ENCODE results near the gene AKAP9.
A peak's percentile ranks its signal among the peaks of the same experiment; 100 is the strongest.
"Not testable (repeated sequence)": the region's sequence is repeated elsewhere in the genome, so short reads cannot be mapped to it uniquely, and the experiment has no call there.

Gene AKAP9

DNA sequence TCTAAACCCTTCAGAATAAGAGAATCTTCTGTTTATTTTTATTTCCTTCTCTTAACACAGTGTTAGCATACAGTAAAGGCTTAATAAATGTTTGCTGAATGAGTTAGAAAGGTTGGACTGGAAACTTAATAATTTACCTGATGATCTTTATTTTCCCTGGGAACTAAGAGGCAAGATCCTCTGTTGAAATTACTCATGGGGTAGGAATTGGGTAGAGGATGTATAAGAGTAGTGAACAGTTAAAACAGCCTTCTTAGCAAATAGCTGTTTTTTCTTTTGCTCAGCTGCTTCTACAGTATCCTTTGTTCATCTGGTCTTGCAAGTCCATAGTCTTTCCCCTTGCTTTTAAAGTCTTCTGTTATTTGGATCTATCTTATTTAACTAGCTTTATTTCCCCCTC lies 80.0 kb downstream of the AKAP9 start:
- no peak for DNase-seq

- DNase-seq, result no peak
These were observed 84.6 kb downstream of the AKAP9 start for GRCh38 chr7:92025260-92025659.

- DNase-seq, result not testable (repeated sequence)
These were observed 86.0 kb downstream of the AKAP9 start for GRCh38 chr7:92026635-92027034.

GRCh38 chr7:92027128-92027527 lies 86.5 kb downstream of the AKAP9 start:
- not testable (repeated sequence) for DNase-seq

DNA sequence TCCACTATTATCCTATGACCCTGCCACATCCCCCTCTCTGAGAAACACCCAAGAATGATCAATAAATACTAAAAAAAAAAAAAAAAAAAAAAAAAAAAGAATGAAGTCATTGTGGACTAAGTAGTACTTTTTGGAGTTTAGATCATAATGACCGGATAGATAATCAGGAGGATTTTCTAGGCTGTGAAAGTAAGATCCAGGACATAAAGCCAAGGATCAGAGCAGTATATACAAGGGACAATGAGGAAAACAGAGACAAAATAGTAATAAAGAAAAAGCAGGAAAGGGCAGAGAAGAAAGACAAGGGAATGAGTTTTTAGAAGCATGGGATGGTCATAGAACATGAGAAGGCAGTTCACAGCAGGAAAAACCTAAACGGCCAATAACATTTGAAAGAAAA lies 87.6 kb downstream of the AKAP9 start:
- no peak for DNase-seq

- DNase-seq, result no peak
These were observed 88.0 kb downstream of the AKAP9 start for GRCh38 chr7:92028686-92029085.

GRCh38 chr7:92034116-92034515 lies 93.5 kb downstream of the AKAP9 start:
- DNase-seq, result no peak

GRCh38 chr7:92035576-92035975 lies 94.9 kb downstream of the AKAP9 start:
- DNase-seq, result no peak

GRCh38 chr7:92039900-92040299 lies 99.2 kb downstream of the AKAP9 start:
- no peak for DNase-seq

GRCh38 chr7:92042056-92042737 lies 101.5 kb downstream of the AKAP9 start:
- DNase-seq, result no peak

- DNase-seq, result no peak
These were observed 102.4 kb downstream of the AKAP9 start for GRCh38 chr7:92043098-92043497.

DNA sequence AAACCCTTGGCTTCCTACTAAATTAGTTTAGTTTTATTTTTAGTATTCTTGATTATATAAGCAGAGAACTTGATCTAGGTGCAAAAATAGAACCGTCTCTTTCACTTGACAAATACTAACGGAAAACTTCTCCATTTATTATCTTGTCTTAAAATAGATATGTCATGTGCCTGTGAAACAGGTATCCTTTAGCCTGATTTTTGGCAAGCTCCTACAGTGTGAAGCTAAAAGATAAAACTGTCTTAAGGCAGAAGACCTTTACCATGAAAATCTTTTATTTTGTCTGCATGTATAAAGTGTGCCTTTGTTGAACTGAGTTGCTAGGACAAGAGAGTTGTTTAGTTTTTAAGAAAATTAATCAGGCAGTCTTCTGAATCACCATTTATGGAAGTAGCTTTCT lies 103.0 kb downstream of the AKAP9 start:
- no peak for DNase-seq

DNA sequence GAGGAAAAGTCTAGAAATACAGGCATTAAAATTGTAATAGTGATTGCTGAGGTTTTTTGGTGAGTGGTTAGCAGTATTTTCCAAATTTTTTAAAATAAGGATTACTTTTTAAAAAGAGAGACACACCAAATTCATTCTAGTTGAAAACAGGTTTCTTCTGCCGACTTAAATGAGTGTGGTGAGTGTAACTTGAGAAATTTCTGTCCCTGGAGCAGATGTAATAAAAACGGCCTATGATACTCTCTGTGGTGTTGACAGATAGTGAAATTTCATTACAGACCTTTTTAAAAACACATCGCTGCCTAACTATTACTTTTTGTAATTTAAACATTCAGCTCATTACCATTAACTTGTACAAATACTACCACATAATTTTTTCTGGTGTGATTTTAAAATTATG lies 103.5 kb downstream of the AKAP9 start:
- no peak for DNase-seq

DNA sequence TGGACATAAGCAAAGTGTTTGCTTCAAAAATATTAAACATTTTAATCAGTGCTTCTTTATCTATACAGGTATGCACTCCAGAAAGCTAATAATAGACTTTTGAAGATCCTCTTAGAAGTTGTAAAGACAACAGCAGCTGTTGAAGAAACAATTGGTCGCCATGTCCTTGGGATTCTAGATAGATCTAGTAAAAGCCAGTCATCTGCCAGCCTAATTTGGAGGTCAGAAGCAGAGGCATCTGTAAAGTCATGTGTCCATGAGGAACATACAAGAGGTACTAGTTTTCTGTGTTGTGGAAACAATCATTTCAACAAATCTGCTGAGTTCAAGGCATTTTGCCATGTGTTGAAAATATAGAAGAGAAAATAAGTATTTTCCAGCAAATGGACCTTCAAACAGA lies 104.3 kb downstream of the AKAP9 start:
- DNase-seq, result no peak

GRCh38 chr7:92051655-92052054 lies 111.0 kb downstream of the AKAP9 start:
- no peak for DNase-seq

- no peak for DNase-seq
These were observed 111.5 kb downstream of the AKAP9 start for GRCh38 chr7:92052159-92052558.

GRCh38 chr7:92052684-92053083 lies 112.0 kb downstream of the AKAP9 start:
- DNase-seq, result no peak

DNA sequence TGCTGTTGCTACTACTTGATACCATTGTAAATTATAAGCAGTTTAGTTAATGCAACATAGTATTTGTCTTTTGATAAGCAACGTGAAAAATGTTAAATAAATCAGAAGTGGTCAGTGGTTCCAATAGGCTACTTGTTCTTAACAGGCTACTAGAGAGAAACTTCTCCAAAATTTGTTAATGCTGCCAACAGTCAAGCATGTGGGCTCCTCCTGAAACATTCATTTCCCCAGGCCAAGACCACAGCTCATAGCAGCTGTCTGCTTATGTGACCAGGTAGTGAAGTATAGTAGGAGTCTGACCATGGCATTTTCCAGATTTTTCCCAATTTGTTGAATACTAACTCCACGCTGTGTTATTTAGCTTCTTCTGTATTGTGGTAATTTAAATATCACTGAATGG lies 112.7 kb downstream of the AKAP9 start:
- no peak for DNase-seq

GRCh38 chr7:92056286-92056685 lies 115.6 kb downstream of the AKAP9 start:
- DNase-seq, result no peak

DNA sequence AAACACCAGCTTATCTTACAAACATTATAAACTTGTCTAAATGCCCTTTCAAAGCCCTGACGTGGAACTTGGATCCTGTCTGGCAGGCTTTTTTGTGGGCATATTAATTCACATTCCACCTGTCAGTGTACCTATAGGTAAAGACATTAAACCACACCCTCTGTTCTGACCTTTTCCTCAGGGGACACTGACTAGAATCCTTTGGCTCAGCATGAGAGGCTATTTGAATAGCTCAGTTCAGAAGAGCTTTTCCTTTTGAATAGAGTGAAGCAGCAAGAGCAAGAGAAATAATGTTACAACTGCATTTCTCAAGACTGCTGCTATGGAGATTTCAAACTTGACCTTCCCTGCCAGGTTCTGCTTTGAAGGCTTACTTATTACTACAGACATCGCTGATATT lies 116.7 kb downstream of the AKAP9 start:
- no peak for DNase-seq

DNA sequence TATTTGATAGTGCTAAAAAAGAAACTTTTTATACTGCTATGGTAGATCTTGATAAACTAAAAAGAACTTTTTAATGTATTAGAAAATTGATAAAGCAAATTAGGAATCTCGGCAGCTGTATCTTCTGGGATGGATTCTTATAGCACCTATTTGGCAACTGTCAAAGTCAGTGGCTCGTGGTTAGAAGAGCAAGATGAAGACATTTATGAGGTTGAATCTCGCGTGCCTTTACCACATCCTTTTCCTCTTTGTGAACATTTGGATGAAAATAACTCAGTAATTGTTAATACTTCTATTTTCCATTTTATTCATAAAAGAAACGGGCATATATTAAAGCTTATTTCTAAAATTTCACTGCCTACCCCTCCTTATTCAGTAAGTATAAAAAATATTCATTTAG lies 117.4 kb downstream of the AKAP9 start:
- DNase-seq, result peak; percentile 12

DNA sequence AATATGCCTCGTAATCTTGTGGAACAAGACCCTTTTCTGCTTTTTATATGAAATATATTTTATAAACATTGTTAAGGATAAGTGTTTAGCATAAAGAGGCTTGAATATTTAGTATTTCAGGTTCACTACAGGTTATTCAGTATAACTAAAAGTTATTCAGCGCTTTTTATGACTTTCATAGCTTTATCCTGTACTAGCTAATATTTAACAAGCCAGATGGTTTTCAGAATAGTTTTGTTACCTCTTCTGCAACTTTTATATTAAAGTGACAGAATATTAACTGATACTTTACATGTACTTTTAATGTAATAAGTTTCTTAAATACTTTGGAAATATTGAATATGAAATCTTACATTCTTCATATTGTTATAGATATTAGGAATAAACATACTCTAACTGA lies 118.2 kb downstream of the AKAP9 start:
- no peak for DNase-seq

DNA sequence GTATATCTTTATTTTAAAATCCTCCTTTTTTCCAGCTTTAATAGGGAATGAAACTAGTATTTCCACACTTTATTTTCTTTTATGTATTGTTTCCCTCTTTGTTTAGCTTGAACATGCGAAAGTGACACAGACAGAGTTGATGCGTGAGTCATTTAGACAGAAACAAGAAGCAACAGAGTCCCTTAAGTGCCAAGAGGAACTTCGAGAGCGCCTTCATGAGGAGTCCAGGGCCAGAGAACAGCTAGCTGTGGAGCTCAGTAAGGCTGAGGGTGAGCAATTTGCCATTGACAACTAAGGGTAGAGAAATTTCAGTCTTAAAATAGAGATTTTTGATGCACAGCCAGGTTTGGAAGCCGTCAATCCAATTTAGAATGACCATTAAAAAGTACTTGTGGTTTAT lies 120.5 kb downstream of the AKAP9 start:
- DNase-seq, result no peak

- no peak for DNase-seq
These were observed 123.9 kb downstream of the AKAP9 start for GRCh38 chr7:92064438-92065029.

GRCh38 chr7:92071032-92071431 lies 130.4 kb downstream of the AKAP9 start:
- DNase-seq, result no peak

Data from CD4-positive, alpha-beta T cell treated with Interleukin-17A for 4 hours (primary cell).